ENCODE measurements around the gene RRP9.

Gene RRP9

DNA sequence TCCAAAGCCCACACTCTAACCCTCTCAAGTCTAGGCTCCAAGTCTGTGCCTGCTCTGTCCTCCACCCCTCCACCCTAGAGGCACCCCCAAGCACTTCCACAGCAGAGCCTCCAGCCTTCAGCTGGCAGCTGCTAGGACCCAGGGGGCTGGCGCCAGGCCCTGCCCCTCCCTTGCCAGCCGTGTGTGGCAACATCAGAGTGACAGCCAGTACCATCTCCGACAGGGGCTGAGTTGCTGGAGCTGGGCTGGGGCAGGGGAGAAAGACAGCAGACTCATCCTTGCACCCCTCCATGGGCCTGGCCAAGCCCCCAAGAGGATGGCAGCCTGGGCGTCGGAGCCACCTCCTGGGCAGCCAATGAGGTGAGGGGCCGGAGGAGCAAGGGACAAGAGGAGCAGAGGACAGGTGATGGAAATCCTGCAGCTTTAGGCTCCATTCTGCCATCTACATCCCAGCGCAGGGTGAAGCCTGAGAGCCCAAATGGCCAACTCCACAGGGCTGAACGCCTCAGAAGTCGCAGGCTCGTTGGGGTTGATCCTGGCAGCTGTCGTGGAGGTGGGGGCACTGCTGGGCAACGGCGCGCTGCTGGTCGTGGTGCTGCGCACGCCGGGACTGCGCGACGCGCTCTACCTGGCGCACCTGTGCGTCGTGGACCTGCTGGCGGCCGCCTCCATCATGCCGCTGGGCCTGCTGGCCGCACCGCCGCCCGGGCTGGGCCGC lies 13.6 kb upstream of the RRP9 start, which contains the start of gene GPR62:
TSS of gene GPR62 (plus strand) at position 207 of the 718 bp plus-strand sequence. CDS start at position 479, 272 bp downstream.
- no peak for DNase-seq

- no peak for DNase-seq
Observed at GRCh38 chr3:51954713-51955112, 13.0 kb upstream of the RRP9 start.

DNA sequence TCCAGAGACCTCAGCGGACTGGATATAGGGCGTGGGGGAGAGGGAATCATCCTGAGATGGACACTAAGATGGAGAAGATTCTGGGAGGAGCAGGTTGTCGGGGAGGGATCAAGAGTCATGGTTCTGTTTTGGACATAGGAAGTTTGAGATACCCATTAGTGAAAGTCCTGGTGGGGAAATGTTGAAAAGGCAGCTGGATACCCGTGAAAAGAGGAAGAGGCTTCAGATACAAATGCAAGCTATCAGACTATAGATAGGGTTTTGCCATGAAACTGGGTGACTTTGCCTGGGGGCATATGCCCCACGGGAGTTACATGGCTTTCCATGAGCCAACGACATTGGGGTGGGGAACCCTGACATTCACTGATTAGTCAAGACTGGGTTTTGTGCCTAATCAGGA lies 12.4 kb upstream of the RRP9 start:
- no peak for DNase-seq

DNA sequence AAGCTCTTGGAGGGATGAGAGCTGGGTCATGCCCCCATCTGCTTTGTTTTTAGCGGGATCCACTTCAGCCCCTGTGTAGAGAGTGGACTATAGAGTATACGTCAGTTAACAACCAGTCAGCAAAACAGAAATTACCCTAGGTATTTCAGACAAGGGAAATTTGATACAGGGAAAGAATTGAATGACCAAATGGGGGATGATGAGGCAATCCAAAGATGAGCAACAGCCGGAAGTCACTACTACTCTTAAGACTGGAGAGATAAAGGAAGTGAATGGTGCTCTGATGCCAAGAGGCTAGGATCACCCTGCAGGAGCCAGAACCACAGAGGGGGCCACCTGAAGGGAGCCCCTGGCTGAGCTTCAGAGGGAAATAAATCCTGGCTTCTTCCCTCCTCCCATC lies 11.7 kb upstream of the RRP9 start:
- DNase-seq, result no peak

- no peak for DNase-seq
Observed at GRCh38 chr3:51950899-51951298, 9.2 kb upstream of the RRP9 start.

DNA sequence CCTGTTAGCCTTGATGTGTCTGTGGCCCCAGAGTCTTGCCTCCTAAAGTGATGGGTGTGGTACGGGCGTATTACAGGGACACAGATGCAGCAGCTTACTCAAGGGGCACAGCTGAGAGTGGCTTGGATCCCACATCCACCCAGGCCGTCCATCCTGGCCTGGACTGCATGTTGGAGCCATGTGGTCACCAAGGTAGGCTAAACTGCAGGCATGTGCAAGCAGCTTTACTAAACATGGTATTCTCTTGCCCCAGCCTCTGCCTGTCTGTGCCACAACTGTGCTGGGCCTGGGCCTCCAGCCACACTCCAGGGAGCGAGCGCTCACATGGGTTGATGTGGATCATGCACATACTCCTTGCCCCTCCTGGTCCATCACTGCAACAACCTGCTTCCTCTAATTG lies 7.4 kb upstream of the RRP9 start:
- DNase-seq, result no peak

GRCh38 chr3:51948016-51948580 lies 6.4 kb upstream of the RRP9 start:
- DNase-seq, result no peak

GRCh38 chr3:51947215-51947900 lies 5.7 kb upstream of the RRP9 start:
- no peak for DNase-seq

GRCh38 chr3:51946796-51947195 lies 5.1 kb upstream of the RRP9 start:
- DNase-seq, result no peak

GRCh38 chr3:51945926-51946705 lies 4.4 kb upstream of the RRP9 start:
- DNase-seq, result no peak

GRCh38 chr3:51945031-51945840 lies 3.5 kb upstream of the RRP9 start:
- no peak for DNase-seq

GRCh38 chr3:51944451-51945021 lies 2.8 kb upstream of the RRP9 start:
- no peak for DNase-seq

GRCh38 chr3:51943451-51944391 lies 2.0 kb upstream of the RRP9 start:
- DNase-seq, result no peak

GRCh38 chr3:51942603-51943450 lies 1.1 kb upstream of the RRP9 start:
- peak; percentile 57 for DNase-seq

DNA sequence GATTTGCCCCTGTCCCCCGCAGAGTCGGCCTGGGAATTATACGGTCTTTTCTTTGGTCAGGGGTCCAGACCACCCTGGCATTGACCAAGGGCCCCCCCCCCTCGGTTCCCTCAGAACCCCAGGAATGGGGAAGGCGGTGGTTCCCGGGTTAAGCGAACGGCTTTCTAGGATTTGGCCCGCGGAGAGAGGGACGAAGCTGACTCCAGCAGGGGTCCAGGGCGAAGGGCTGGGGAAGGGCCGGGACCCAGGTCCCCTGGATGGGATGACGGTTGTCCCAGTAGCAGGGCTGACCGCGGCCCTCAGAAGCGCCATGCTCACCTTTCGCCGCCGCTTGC lies 274 bp downstream of the RRP9 start:
- DNase-seq, result no peak

GRCh38 chr3:51940648-51941462 lies 849 bp downstream of the RRP9 start:
- DNase-seq, result no peak

DNA sequence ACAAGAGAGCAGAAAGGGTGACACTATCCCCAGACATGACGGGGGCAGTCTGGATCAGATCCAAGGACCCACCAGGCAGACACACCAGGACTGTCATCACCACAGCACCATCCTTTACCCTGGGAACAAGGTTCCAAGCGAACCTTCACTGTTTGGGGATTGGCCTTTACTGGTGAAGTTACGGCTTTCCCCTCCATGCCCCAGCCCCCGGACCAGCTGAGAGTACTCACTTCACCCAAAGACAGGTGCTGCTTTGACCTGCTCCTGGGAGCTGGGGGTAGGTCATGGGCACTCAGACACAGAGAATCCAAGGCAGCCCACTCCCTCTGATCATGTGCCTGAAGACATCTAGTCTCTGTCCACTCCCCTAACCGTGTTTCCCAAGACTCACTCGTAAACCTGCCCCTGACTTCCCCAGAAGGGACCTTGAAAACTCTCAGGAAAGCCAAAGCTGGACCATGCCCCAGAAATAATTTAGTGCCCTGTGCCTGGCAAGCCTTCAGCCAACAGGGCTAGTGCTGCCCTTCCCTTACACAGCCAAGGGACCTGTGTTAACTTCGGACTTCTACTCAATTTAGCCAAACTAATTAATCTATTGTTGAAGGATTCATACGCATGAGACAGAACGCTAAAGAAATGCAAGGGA lies 2.8 kb downstream of the RRP9 start:
- DNase-seq, result no peak

- DNase-seq, result no peak
Observed at GRCh38 chr3:51937611-51938450, 3.9 kb downstream of the RRP9 start.

All from stimulated activated CD4-positive, alpha-beta T cell treated with anti-CD3 and anti-CD28 coated beads, Interleukin-12 subunit alpha, Interleukin-12 subunit beta, amount 100 ng/mL, for 4 hours (primary cell).